Inflammatory macrophage treated with lipopolysaccharide for 4 hours (primary cell): ENCODE data around the gene HDAC4.

Experiments used
- DNase-seq: peaks from one replicate; pipeline ENCODE4 v3.0.0-alpha.2; 2020

HDAC4 gene

GRCh38 chr2:239263231-239263630 lies 137.6 kb downstream of the HDAC4 start:
- DNase-seq = no peak

GRCh38 chr2:239262484-239263230 lies 138.2 kb downstream of the HDAC4 start:
- no peak for DNase-seq

GRCh38 chr2:239261796-239262483 lies 138.9 kb downstream of the HDAC4 start:
- no peak for DNase-seq

GRCh38 chr2:239261356-239261755 lies 139.5 kb downstream of the HDAC4 start:
- no peak for DNase-seq

- no peak for DNase-seq
Observed at GRCh38 chr2:239260546-239261327, 140.1 kb downstream of the HDAC4 start.

GRCh38 chr2:239259603-239260298 lies 141.1 kb downstream of the HDAC4 start:
- DNase-seq = peak; percentile 76

- DNase-seq = no peak
Observed at GRCh38 chr2:239259173-239259572, 141.6 kb downstream of the HDAC4 start.

- DNase-seq = no peak
Observed at GRCh38 chr2:239258248-239258647, 142.6 kb downstream of the HDAC4 start.

GRCh38 chr2:239257511-239257937 lies 143.3 kb downstream of the HDAC4 start:
- DNase-seq = peak; percentile 90

GRCh38 chr2:239256350-239256743 lies 144.5 kb downstream of the HDAC4 start:
- DNase-seq = no peak

- no peak for DNase-seq
Observed at GRCh38 chr2:239255628-239256349, 145.0 kb downstream of the HDAC4 start.

GRCh38 chr2:239255218-239255617 lies 145.6 kb downstream of the HDAC4 start:
- DNase-seq = no peak

GRCh38 chr2:239253701-239254436 lies 147.0 kb downstream of the HDAC4 start:
- peak; percentile 62 for DNase-seq

- DNase-seq = peak; percentile 49
Observed at GRCh38 chr2:239253264-239253663, 147.6 kb downstream of the HDAC4 start.

- no peak for DNase-seq
Observed at GRCh38 chr2:239252801-239253200, 148.0 kb downstream of the HDAC4 start.

- DNase-seq = no peak
Observed at GRCh38 chr2:239252393-239252792, 148.4 kb downstream of the HDAC4 start.

- DNase-seq = no peak
Observed at GRCh38 chr2:239251971-239252370, 148.8 kb downstream of the HDAC4 start.

GRCh38 chr2:239250216-239251081 lies 150.4 kb downstream of the HDAC4 start:
- no peak for DNase-seq

GRCh38 chr2:239249776-239250175 lies 151.0 kb downstream of the HDAC4 start:
- DNase-seq = peak; percentile 73

- DNase-seq = no peak
Observed at GRCh38 chr2:239249048-239249447, 151.8 kb downstream of the HDAC4 start.
